NCI-H2107 treated with DMSO at 0.1 percent for 48 hours (cell line): Measurements from ENCODE around the gene HOXB2.
A peak's percentile ranks its signal among the peaks of the same experiment; 100 is the strongest.
"Not testable (repeated sequence)": the region's sequence is repeated elsewhere in the genome, so short reads cannot be mapped to it uniquely, and the experiment has no call there.

Experiments used
- DNase-seq: peaks from one replicate; lab custom pipeline; 2025; ENCODE audit not compliant: unreplicated experiment; lab: John Stamatoyannopoulos, UW

Gene HOXB2

DNA sequence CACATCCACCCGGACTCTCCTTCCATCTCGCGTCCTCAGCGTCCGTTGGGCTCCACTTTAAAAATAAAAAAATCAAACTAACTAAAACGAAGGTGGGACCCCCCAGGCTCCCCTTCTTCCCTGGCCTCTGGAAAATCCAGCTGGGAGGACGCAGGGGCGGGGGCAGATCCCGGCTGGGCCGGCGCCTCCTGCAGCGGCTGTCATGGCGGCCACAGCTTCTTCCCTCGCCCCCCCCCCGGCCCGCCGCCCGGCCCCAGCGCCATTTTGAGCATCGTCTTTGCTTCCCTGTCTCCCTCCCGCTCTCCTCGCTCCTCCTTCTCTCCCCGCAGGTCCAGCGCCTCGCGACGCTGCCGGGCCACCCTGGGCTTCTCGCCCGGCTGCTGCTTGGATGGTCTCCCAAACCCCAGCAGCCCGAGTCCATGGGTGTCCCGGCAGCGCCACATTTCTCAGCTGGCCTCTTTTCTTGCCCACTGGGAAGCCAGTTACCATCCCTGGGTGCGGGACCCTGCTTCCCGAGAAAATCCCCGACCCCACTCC, 3.3 kb downstream of the HOXB2 start:
- peak; percentile 70 for DNase-seq

DNA sequence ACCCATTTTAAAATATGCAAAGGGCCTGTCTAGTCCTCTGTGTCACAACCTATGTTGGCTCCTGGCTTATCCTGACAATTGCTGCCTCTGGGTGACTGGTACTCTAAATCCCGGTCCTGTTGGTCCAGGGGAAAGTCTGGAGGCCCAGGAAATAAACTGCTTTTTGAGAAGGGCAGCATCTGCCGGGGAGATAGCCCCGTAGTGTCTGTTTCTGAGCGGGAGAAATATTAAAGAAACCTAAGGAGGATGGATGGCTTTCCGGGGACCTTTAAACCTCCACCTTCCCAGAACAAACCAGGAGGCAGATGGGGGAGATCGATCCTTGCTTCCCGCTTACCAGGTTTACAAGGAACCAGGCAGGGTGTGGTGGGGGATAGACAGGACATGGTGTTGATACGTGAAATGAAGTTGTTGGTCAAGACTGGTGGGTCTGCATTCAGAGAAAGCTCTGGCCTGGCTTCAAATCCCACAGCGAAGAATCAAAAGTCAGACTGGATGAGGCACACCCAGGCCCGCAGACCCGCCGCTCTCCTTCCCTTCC, 3.8 kb downstream of the HOXB2 start:
- no peak for DNase-seq

DNA sequence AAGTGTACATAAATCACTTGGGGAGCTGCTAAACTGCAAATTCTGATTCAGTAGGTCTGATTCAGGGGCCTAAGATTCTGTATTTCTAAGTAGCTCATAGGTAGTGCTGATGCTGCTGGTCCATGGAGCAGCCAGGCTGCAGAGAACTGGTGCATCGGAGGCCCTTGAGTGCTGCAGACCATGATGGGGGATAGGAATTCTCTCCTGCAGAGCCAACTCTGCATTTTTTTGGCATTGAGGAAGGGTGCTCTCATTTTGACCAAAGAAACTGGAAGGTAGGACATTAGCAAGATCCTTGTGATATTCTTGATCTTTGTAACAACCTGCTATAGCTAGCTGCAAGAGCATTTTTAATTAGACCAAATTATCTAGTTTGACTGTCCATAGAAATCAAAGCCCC, 4.7 kb downstream of the HOXB2 start:
- no peak for DNase-seq

DNA sequence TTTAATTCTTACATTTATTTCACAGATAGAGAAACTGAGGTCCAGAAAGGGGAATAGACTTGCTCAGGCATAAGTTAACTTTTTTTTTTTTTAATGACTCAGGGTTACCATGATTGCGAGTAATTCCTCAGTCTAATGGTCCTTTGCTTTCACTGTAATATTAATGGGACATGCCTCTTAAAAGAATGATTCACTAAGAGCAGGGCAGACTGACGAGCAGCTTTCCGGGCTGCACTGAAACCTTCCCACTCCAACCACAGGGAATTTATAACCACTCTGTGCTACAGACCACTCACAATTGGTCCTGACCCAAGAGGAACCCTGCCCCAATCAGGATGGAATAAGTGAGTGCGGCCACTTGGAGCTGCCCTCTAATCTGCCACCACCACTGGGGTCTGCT, 5.7 kb downstream of the HOXB2 start:
- DNase-seq = no peak

DNA sequence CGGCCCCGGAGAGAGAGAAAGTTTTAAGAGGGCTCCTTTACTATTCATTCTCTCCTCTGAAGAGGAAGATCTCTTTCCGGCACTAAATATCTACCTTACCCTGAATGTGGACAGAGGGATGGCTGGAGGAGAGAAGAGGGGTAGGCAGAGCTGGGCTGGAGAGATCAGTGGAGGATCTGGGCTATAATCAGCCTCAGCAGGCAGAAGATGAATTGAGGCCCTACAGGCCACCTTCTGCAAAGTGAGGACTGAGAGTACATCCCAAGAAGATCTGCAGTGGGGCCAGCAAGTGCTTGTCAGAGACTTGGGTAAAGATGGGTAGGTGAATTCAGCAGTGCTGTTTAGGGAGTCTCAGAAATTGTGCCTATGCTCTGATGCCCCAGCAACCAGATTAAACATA, 7.6 kb downstream of the HOXB2 start:
- no peak for DNase-seq

DNA sequence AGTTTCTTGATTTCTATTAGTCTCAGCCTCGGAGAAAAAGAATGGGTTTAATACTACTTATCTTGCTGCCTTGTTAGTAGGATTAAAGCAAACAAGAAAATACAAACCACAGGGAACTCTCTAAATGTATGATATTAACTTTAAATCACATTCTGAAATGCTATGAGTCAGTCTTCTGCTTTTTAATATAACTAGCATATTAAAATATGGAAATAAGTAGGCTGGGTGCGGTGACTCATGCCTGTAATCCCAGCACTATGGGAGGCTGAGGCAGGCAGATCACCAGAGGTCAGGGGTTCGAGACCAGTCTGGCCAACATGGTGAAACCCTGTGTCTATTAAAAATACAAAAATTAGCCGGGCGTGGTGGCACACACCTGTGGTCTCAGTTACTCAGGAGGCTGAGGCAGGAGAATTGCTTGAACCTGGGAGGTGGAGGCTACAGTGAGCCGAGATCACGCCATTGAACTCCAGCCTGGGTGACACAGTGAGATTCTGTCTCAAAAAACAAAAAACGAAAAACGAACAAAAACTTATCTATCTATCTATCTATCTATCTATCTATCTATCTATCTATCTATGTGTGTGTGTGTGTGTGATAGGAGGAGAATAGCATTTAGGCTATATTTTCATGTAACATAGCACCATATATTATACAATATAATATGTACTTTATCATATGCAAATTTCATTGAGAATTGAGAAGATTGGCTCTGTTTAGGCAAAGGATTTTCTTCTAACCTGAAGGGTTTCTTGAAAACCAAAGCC, 8.9 kb downstream of the HOXB2 start:
- not testable (repeated sequence) for DNase-seq

DNA sequence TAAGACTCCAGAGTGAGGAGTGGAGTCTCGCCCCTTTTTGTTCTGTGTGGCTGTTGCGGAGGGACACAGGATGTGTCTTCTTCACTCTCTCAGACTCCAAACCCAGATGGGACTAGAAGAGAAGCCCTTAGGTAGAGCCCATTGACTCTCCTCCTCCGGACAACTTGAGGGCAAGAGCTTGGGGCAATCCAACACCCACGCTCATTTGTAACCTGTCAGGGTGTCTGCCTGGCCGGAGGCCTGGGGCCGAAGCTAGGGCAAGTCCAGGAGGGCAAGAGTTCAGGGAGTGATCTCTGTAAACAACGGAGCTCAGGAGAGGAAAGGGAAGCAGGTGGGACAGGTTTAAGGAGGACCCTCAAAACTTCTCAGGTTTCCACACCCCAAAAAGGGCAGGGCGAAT, 12.6 kb downstream of the HOXB2 start:
- DNase-seq = no peak

DNA sequence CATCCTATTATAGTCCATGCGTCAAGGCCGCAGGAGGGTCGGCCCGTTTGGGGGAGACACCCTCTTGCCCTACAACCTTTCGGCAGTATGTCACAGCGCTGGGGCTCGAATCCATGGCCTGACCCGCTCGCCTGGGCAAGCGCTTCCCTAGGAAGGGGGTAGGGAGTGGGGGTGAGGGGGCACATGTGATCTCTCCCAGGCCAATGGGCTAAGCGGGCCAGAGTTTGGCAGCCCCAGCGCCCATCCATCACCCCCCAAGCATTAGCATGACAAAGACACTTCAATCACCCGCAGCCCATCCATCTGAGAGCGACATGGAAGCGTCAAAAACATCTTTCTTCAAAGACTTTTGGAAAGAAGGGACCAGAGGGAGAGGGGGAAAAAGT, 14.0 kb downstream of the HOXB2 start, which contains the start of gene HOXB1:
TSS of gene HOXB1 (minus strand) at position 125 of the 386 bp plus-strand sequence. CDS start at position 18, 107 bp downstream.
- DNase-seq = no peak

DNA sequence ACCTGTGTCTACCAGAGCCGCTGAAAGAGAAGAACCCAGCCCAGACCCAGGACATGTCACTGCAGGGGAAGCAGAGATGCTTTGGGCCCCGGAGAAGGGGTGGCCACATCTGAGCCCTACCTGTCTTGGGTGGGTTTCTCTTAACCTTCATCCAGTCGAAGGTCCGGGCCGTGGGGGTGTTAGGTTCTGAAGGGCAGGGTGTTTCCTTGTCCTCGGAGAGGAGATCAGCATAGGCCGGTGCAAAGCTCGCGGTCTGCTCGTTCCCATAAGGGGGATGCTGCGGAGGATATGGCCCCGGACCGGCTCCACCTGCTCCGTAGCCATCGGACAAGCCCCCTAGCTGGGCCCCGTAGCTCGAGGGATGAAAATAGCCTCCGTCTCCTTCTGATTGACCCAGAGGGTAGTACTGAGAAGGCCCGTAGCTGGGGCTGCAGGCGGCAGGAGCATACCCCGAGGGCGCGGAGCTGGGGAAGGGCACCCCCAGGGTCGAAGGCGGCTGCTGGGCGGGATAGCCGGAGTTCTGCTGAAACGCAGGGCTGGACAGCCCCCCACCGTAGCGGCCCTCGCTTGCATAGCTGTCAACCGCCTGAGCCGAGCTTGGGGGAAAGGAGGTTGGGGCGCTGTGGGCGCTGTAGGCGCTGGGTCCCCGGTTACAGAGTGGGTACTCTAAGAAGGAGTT, 14.6 kb downstream of the HOXB2 start:
- DNase-seq = no peak

DNA sequence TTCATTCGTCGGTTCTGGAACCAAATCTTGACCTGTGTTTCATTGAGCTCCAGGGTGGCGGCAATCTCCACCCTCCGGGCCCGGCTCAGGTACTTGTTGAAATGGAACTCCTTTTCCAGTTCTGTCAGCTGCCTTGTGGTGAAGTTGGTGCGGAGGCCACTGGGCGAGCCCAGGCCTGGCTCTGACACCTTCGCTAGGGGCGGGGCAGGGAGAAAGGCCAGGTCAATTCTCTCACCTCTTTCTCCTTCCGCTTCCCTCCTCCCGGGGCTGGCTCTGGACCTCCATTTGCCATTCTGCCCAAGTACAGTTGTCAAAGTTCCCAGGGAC, 15.3 kb downstream of the HOXB2 start:
- DNase-seq = no peak

DNA sequence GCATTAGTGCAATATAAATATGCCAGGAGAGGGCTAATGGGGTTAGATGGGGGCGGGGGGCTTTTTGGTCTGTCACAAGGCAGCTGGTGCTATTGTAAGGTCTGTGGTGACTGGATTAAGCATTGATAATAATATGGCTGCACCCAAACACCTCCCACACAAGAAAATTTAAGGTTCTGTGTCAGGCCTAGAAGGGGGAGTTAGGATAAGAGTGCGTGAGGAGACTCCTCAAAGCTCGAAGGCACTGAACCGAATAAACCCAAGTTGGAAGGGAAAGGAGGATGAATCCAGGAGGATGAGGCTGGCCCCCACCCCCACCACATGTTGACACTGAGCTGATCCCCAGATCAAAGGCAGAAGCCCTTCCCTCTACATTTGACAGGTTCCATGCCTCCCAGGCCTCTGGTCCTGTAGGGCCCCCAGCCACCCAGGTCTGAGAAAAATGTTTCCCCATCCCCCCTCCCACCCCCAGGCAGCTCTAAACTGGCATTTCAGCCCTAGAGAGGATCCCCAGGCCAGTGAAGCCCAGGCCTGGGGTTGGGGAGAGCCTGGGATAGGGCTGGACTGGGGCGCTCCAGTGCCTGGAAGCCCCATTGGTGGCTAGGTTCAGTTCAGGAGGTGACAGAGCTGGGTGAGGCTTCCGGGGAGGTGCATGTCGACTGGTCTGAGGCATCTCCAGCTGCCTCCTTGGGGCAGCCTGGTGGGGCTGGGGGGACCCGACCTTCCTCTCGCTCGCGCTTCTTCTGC, 15.8 kb downstream of the HOXB2 start:
- no peak for DNase-seq

DNA sequence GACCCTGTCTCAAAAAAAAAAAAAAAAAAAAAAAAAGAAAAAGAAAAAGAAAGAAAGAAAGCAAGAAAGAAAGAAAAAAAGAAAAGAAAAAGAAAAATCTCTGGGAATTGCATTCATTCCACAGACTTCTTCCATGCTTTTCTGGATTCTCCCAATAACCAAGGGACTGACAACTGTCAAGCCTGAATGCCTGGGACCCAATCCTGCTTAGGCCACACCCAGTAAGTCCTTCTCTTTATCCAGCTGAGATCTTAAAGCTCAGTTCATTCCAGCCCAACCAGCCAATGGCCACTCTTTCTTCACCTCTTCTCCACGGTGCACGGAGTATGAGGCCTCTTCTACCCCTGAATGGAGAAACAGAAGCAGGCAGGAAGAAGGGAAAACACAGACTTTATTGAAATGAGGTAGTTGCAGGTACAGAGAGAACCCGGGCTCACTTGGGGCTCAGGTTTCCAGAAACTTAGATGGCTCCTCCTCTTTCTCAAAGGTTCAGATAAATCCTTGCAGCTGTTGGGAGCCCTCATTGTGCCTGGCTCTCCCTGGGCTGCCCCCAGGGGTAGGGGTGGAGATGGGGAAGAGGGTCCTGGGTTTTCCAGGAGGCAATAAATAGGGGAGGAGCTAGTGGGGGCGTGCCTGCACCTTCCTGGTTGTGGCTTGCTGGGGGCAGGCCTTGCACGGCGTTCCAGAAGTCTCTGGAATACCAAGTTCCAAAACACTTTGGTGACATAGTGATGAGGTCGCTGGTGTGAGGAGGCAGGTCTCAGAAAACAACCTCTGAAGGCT, 16.6 kb downstream of the HOXB2 start:
- no peak for DNase-seq

DNA sequence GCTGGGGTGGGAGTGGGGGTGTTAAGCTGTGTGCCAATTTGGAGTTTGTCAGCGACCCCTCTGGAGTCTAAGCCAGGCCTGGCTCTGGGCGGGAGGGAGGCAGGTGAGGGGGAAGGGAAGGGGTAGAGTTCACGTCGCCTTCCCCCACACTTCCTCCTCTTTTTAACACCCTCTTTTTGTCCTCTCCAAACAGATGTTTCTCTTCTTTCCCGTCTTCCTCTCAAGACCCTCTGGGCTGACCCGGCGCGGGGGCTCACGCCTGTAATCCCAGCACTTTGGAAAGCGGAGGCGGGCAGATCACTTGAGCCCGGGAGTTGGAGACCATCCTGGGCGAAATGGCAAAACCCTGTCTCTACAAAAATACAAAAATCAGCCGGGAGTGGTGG, 17.4 kb downstream of the HOXB2 start:
- no peak for DNase-seq

DNA sequence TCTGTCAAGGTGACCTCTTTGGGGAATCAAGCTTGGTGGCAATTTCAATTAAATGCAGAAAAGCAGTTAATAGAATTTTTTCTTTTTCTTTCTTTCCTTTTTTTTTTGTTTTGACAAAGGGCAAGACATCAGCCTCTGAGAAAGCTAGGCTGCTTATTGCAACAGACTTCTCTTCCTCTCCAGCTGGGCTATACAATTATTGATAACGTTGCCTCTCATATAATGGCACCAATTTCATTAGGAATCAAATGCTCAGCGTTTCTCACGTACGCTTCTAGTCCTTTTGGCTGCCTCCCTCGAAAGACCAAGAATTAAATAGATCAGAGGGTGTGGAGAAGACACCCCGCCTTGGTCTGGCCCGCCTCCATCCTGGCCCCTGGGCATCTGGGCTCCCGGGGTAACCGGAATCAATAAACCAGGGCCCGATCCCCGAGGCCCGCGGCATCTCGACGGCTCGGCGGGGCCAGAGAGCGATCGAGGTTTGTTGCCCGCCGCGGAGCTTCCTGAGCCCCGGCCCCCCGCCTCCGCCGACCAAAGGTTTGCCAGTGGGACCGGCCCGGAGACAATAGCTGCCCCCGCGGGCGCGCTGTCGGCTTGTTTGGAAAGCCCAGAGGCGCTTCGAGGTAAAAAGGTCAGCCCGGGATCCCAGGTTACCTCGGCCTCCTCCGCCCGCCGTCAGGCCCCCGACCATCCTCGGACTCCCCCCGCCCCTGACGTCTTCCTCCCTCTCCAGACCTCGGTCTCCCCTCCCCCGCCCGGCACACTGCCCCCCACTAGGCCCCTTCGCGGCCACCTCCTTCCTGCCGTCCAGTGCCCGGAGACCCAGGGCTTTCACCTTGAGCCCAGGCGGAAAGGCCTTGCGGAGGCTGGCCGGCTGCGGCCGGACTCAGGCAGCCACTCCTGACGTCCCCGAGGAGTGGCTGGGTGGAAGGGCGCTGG, 18.0 kb downstream of the HOXB2 start:
- DNase-seq = no peak

DNA sequence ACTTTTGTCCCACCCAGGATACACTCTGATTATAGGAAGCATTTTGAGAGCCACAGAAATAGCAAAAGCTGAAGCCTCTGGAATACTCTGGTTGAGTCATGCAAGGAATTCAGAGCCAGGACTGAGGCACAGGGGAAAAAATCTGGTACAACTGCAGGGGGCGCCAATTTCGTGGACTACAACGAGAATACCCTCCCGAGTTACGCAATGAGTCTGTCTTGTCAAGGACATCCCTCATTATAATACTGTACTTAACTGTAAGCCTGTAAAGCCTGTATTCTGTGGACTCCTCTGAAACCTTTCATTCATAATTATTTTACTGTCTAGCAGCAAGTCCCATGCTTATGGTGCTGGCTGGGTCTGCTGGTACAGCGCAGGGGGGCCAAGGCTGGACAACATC, 21.9 kb downstream of the HOXB2 start:
- no peak for DNase-seq

DNA sequence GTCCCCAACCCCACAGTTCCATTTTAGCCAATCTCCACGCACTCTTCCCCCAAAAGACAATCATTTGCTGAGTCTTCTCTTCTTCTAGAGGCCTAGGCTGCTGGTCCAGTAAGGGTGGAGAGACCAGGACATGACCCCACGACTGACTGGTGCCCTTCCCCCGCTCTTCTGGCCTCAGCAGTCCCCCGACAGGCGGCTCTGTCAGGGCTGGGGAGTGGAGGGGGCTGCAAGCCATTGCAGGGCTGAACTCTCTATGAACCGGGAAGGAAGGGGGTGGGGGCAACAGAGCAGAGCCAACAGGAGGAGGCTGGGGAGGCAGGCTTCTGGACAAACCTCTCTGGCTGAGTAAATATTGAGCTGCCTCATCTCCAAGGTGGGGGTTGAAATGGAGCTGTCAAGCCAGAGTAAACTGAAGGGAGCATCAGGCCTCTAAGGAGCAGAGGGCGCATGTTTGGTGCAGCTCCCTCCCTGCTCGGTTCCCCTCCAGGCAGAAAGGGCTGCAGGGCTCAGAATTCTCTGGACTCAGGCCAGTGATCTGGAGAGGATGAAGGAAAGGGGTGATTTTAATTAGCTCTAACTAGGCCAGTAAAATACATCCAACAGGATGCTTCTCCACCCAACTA, 22.8 kb downstream of the HOXB2 start:
- DNase-seq = no peak

DNA sequence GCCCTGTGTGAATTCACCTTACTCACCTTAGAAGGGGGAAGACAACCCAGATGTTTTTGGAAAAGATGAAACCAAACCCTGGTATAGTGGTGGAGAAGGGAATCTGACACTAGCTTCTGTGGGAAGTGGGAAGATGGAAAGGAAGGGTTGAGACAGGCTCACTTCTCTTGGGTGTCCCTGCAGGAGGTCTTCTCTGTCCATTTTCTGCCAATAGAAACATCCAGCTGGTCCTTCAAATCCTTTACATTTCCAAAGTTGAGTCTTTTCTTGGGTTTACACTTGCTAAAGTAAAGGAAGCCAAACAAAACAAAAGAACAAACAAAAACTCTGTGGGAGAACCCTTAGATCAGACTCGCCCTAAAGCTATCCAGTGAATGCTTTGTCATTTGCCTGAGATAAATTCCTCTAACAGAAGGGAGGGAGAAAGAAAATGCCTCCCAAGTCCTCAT, 24.3 kb downstream of the HOXB2 start:
- no peak for DNase-seq

DNA sequence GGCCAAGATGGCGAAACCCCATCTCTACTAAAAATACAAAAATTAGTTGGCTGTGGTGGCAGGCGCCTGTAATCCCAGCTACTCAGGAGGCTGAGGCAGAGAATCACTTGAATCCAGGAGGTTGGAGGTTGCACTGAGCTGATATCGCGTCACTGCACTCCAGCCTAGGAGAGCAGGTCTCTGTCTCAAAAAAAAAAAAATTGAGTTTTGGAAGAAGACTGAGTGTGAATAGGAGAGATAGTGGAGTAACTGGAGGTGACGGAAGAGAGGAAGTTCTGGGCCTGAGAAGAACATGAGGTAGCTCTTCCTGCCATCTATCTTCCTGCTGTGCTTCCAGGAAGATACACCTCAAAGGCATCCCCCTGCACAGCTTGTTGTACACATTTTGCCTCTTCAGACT, 25.5 kb downstream of the HOXB2 start:
- DNase-seq = no peak

DNA sequence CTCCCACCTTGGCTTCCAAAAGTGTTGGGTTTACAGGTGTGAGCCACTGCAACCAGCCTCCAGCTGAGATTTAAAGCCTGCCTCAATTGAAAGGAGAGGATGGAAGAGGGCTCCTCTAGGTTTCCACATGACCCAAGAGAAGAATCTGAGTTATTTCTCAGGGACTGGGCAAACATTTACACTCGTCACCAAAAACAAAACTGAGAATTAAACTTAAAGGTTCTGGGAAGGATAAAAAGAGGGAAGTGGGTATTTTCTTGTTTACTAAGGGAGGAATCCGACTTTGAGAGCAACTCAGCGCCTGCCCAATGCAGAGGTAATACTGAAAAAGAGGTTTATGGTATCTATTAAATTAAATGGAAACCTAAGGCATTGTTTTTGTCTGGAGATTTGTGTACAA, 27.4 kb downstream of the HOXB2 start:
- no peak for DNase-seq
